Psoas muscle (tissue), 8 donors: ENCODE data around the gene CACNA1A. TPM values are rescaled to one million over a fixed set of nuclear protein-coding genes. Genes with fewer than 3 reads are reported as not detected.
"Not testable (repeated sequence)": the region's sequence is repeated elsewhere in the genome, so short reads cannot be mapped to it uniquely, and the experiment has no call there.

Source experiments
- ATAC-seq, 4 donors: fragments of 200-7000 bp; cut with Tn5 transposase; one replicate each; pipeline ENCODE4 v1.9.1; 2020; ENCODE audit warnings: moderate library complexity in 3 of 4, mild to moderate bottlenecking in 2 of 4
- DNase-seq, 2 donors: peaks; one replicate each; pipeline ENCODE4 v3.0.0-alpha.2; 2020
- H3K27ac ChIP-seq: fragments of 200-600 bp; one replicate; pipeline ENCODE4 v1.8.0; 2022
- H3K27me3 ChIP-seq, 3 donors: fragments of 200-600 bp in 1 of 3; one replicate each; pipeline versions ENCODE4 v1.6.1 to v1.8.0; 2013 to 2022; ENCODE audit warnings: low read length in 2 of 3, mild to moderate bottlenecking in 2 of 3, moderate library complexity in 1 of 3; ENCODE audit not compliant: insufficient read depth in 3 of 3
- H3K36me3 ChIP-seq, 2 donors: fragments of 200-600 bp in 1 of 2; one replicate each; pipeline versions ENCODE4 v1.6.1 to v1.8.0; 2013 to 2022; ENCODE audit warnings: low read depth in 1 of 2, mild to moderate bottlenecking in 1 of 2, moderate library complexity in 1 of 2; ENCODE audit not compliant: insufficient read depth in 1 of 2
- H3K4me1 ChIP-seq: fragments of 200-600 bp; one replicate; pipeline ENCODE4 v1.8.0; 2022
- H3K4me3 ChIP-seq: fragments of 200-600 bp; one replicate; pipeline ENCODE4 v1.8.0; 2022; ENCODE audit warnings: mild to moderate bottlenecking
- H3K9me3 ChIP-seq: fragments of 200-600 bp; one replicate; pipeline ENCODE4 v1.8.0; 2022
- WGBS, 3 donors: extraction: QIAGEN DNeasy Blood & Tissue Kit; methylation state at CpG; one replicate each; pipeline versions ENCODE4 v1.1.6 to v1.1.7; 2013; 5-methylcytosine and 5-hydroxymethylcytosine counted together
- intact Hi-C, 2 donors: fragments of 100-400 bp; cut with DNase I; formaldehyde crosslinking; loops; one replicate each; pipeline versions ENCODE4 v1.11.0 to v1.14.2; 2022
- polyA plus RNA-seq, 3 donors: library from polyadenylated mRNA; stranded (reverse); fragments of 200-250 nt; gene quantifications; one replicate each; pipeline ENCODE4 v1.2.3, GENCODE V29; 2013
- total RNA-seq, 4 donors: library from RNA; stranded (reverse); fragmentation: NEBNext Ultra II Directional in 2 of 4; extraction: Animal tissue kit (Norgen Biotek cat#: 25700) in 2 of 4; gene quantifications; one replicate each; pipeline versions ENCODE4 v1.2.1 to v1.2.4, GENCODE V29; 2021 to 2023
- TF ChIP-seq, protein P1 (sequence below): fragments of 200-600 bp; IDR thresholded peaks from one replicate; pipeline ENCODE4 v1.8.0; 2022; ENCODE audit warnings: antibody characterized with exemption
- donor health status: healthy with polysubstance abuse.
- donor health status: DM: no; HTN: no; CAD: no; lungs with moderate emphysema.
- donor health status: Bipolar disorder and iron deficiency.
- donor health status: healthy.
- donor health status: DM: yes; HTN: yes; CAD: no.
- donor health status: DM: no; HTN: no; CAD: no.
- donor health status: DM: no; HTN: no; CAD: no.
- donor health status: DM: yes; HTN: yes; CAD: no.

Gene CACNA1A
- total and polyA plus RNA-seq, 7 donors, result 0.14 to 0.60 (median 0.36) TPM

DNA sequence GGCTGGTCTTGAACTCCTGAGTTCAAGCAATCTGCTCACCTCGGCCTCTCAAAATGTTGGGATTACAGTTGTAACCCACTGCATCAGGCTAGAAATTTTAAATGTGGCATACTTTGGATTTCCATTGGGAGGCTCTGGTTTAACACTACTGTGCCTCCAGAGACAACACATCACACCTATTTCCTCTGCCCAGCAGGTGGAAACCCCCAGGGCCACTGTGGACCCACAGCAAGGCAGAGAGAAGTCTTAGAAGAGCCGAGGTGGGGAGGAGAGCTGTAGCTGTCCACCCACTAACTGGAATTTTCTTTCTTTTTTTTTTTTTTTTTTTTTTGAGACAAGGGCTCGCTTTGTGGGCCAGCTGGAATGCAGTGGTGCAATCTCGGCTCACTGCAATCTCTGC is 316.7 kb downstream of the CACNA1A start:
- Histone ChIP-seq H3K27me3 (no peaks in the 10 kb centered on the region), H3K9me3 (no peaks in the 10 kb centered on the region), H3K4me3 (no peak overlapping the region), H3K36me3 (no peaks in the 10 kb centered on the region), H3K4me1 (no peaks in the 10 kb centered on the region), H3K27ac (no peak overlapping the region)
- intact Hi-C loops, result no loop called here
- TF ChIP-seq, protein P1, sequence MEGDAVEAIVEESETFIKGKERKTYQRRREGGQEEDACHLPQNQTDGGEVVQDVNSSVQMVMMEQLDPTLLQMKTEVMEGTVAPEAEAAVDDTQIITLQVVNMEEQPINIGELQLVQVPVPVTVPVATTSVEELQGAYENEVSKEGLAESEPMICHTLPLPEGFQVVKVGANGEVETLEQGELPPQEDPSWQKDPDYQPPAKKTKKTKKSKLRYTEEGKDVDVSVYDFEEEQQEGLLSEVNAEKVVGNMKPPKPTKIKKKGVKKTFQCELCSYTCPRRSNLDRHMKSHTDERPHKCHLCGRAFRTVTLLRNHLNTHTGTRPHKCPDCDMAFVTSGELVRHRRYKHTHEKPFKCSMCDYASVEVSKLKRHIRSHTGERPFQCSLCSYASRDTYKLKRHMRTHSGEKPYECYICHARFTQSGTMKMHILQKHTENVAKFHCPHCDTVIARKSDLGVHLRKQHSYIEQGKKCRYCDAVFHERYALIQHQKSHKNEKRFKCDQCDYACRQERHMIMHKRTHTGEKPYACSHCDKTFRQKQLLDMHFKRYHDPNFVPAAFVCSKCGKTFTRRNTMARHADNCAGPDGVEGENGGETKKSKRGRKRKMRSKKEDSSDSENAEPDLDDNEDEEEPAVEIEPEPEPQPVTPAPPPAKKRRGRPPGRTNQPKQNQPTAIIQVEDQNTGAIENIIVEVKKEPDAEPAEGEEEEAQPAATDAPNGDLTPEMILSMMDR, result no peak
- no peak for ATAC-seq
- no peak for DNase-seq
- 52 to 71% (median 66%) methylated on average over 4 of the region's 4 CpGs for WGBS, 3 donors

DNA sequence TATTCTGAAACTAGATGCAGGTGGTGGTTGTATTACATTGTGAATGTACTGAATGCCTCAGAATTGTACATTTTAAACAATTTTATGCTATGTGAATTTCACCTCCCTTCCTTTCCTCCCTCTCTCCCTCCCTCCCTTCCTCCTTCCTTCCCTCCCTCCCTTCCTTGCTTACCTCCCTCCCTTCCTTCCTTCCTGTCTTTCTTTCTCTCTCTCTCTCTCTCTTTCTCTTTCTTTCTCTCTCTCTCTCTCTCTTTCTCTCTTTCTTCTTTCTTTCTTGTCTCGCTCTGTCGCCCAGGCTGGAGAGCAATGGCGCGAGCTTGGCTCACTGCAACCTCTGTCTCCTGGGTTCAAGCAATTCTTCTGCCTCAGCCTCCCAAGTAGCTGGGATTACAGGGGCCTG is 318.9 kb downstream of the CACNA1A start:
- 91 to 96% (median 92%) methylated on average over 4 of the region's 4 CpGs for WGBS, 3 donors
- Histone ChIP-seq H3K27ac (no peak overlapping the region), H3K36me3 (no peaks in the 10 kb centered on the region), H3K9me3 (no peaks in the 10 kb centered on the region), H3K4me3 (no peak overlapping the region), H3K4me1 (no peaks in the 10 kb centered on the region), H3K27me3 (no peaks in the 10 kb centered on the region)
- DNase-seq, result no peak
- TF ChIP-seq, protein P1, result no peak
- intact Hi-C loops, result no loop called here
- ATAC-seq, result no peak

DNA sequence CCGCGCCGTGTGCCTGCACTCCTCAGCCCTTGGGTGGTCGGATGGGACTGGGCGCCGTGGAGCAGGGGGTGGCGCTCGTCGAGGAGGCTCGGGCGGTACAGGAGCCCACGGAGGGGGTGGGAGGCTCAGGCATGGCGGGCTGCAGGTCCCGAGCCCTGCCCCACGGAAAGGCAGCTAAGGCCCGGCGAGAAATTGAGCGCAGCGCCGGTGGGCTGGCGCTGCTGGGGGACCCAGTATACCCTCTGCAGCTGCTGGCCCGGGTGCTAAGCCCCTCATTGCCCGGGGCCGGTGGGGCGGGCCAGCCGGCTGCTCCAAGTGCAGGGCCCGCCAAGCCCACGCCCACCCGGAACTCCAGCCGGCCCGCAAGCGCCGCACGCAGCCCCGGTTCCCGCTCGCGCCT is 319.6 kb downstream of the CACNA1A start:
- H3K4me3 ChIP-seq, ATAC-seq, H3K9me3 ChIP-seq, H3K36me3 ChIP-seq, DNase-seq, intact Hi-C loops, H3K27me3 ChIP-seq, H3K27ac ChIP-seq, H3K4me1 ChIP-seq: not testable (repeated sequence)
- WGBS, 3 donors, result 87 to 94% (median 91%) methylated on average over 27 to 38 of the region's 38 CpGs

DNA sequence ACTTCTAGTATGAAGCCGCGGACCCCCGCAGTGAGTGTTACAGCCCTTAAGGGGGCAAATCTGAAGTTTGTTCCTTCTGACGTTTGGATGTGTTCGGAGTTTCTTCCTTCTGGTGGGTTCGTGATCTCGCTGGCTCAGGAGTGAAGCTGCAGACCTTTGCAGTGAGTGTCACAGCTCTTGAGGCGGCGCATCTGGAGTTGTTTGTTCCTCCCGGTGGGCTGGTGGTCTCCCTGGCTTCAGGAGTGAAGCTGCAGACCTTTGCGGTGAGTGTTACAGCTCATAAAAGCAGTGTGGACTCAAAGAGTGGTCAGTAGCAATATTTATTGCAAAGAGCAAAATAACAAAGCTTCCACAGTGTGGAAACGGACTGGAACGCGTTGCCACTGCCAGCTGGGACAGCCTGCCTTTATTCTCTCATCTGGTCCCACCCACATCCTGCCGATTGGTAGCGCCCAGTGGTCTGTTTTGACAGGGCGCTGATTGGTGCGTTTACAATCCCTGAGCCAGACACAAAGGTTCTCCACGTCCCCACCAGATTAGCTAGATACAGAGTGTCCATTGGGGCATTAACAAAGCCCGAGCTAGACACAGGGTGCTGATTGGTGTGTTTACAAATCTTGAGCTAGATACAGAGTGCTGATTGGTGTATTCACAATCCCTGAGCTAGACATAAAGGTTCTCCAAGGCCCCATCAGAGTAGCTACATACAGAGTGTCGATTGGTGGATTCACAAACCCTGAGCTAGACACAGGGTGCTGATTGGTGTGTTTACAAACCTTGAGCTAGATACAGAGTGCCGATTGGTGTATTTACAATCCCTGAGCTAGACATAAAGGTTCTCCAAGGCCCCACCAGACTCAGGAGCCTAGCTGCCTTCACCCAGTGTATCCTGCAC is 320.3 kb downstream of the CACNA1A start:
- DNase-seq, intact Hi-C loops, H3K27me3 ChIP-seq, ATAC-seq, H3K36me3 ChIP-seq, H3K27ac ChIP-seq, H3K9me3 ChIP-seq, H3K4me3 ChIP-seq: not testable (repeated sequence)
- H3K4me1 ChIP-seq, result peaks cover 10% of the 10 kb centered on the region
- 69 to 75% (median 74%) methylated on average over 21 to 22 of the region's 22 CpGs for WGBS, 3 donors

DNA sequence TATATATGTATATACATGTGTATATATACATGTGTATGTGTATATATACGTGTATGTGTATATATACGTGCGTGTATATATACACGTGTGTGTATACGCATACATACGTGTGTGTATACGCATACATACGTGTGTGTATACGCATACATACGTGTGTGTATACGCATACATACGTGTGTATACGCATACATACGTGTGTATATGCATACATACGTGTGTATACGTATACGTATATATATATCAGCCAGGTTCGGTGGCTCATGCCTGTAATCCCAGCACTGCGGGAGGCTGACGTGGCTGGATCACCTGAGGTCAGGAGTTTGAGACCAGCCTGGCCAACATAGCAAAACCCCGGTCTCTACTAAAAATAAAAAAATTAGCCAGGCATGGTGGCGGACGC is 321.4 kb downstream of the CACNA1A start:
- H3K36me3 ChIP-seq, H3K9me3 ChIP-seq, intact Hi-C loops, ATAC-seq, H3K27ac ChIP-seq, H3K27me3 ChIP-seq, H3K4me3 ChIP-seq, DNase-seq: not testable (repeated sequence)
- peaks cover 10% of the 10 kb centered on the region for H3K4me1 ChIP-seq
- WGBS, 3 donors, result 75 to 96% (median 87%) methylated on average over 23 of the region's 23 CpGs

DNA sequence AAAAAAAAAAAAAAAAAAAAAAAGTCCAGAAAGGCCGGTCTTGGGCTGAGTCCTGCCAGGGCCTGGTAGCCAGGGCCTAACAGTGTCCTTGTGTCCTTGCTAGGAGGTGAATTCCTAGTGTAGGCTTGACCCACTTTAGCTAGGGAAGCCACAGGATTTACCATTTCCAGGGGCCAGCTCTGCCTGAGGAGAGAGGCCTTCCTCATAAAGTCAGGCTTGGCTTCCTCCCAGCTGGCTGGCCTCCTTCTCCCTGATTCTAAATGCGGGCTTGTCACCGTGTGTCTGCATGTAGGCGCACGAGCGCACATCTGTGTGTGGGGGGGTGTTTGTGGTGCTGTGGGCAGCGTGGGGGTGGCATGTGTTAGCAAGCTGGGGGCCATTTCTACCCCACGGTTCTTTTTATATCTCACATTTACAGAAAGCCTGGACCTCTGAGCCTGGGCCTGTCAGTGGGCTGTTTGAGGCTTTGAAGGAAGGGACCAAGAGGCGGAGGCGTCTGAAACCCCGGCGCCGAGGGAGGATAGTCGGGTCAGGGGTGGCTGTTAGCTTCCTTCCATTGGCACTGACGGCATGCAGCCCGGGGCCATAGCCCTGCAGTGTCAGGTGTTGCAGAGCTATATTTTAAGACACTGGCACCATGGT is 324.4 kb downstream of the CACNA1A start:
- ATAC-seq, result peak in 3 of 4 donors; percentile 27 to 53 (median 48)
- H3K9me3 ChIP-seq, result no peaks in the 10 kb centered on the region
- 10 to 20% (median 14%) methylated on average over 16 of the region's 16 CpGs for WGBS, 3 donors
- peak; percentile 54 to 67 for DNase-seq
- TF ChIP-seq, protein P1, result no peak
- intact Hi-C loops, result no loop called here
- H3K36me3 ChIP-seq, result no peaks in the 10 kb centered on the region
- H3K4me3 ChIP-seq, result no peak overlapping the region
- H3K27me3 ChIP-seq, result no peaks in the 10 kb centered on the region
- peak overlapping the region; percentile 41 for H3K27ac ChIP-seq
- peaks cover 10% of the 10 kb centered on the region for H3K4me1 ChIP-seq

DNA sequence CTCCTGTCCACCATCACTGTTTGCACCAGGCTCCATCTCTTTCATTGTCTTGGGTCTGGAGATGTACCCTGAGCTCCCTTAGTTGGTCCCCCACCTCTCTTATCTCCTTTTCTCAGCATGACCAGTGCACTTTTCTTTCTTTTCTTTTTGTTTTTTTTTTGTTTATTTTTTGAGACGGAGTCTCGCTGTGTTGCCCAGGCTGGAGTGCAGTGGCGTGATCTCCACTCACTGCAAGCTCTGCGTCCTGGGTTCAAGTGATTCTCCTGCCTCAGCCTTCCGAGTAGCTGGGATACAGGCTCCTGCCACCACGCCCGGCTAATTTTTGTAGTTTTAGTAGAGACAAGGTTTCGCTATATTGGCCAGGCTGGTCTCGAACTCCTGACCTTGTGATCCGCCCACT is 328.0 kb downstream of the CACNA1A start:
- H3K4me3 ChIP-seq, H3K27ac ChIP-seq, H3K27me3 ChIP-seq, DNase-seq, H3K9me3 ChIP-seq, H3K36me3 ChIP-seq, ATAC-seq, intact Hi-C loops: not testable (repeated sequence)
- 94 to 95% (median 94%) methylated on average over 10 of the region's 10 CpGs for WGBS, 3 donors
- H3K4me1 ChIP-seq, result peaks cover 10% of the 10 kb centered on the region

DNA sequence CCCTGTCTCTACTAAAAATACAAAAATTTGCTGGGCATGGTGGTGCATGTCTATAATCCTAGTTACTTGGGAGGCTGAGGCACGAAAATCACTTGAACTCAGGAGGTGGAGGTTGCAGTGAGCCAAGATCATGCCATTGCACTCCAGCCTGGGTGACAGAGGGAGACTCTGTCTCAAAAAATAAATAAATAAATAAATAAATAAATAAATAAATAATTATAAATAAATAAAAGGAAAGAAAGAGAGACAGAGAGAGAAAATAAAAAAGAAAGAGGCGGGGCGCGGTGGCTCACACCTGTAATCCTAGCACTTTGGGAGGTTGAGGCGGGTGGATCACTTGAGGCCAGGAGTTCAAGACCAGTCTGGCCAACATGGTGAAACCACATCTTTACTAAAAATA is 328.7 kb downstream of the CACNA1A start:
- WGBS, 3 donors, result 93 to 98% (median 98%) methylated on average over 5 of the region's 5 CpGs
- H3K27me3 ChIP-seq, DNase-seq, H3K4me3 ChIP-seq, ATAC-seq, H3K27ac ChIP-seq, H3K9me3 ChIP-seq, H3K36me3 ChIP-seq, intact Hi-C loops: not testable (repeated sequence)
- H3K4me1 ChIP-seq, result peaks cover 12% of the 10 kb centered on the region
